Measurements from ENCODE around the gene YAP1. TPM values are rescaled to one million over a fixed set of nuclear protein-coding genes. Genes with fewer than 3 reads are reported as not detected.

YAP1 gene
- total RNA-seq, 2 donors from 2014 or later: 26.0 to 38.9 TPM

- 37 to 62% methylated on average over 3 of the region's 3 CpGs for WGBS, 2 donors
- Histone ChIP-seq H3K4me3 (no peak overlapping the region), H3K4me1 (peaks cover 27% of the 10 kb centered on the region), H3K27me3 (no peaks in the 10 kb centered on the region), H3K27ac (peak overlapping the region in 1 of 4 donors; percentile 28), H3K9me3 (no peaks in the 10 kb centered on the region), H3K36me3 (replicated peaks in 1 of 2; ENCODE audit: insufficient read depth in 1 of 2, low read depth in 2 of 2) (no peaks in the 10 kb centered on the region)
- ATAC-seq: no peak
- intact Hi-C loops (cut with DNase I): no loop called here
- no peak for DNase-seq
- TF ChIP-seq CTCF (IDR thresholded peaks at IDR 0.05): no peak
- no peak for TF ChIP-seq POLR2A (IDR thresholded peaks at IDR 0.05)
Observed at GRCh38 chr11:102118937-102119336, 8.7 kb downstream of the YAP1 start.

GRCh38 chr11:102119997-102120396 lies 9.8 kb downstream of the YAP1 start:
- WGBS, 2 donors: 40 to 51% methylated on average over 4 of the region's 4 CpGs
- intact Hi-C loops (cut with DNase I): no loop called here
- peaks cover 24% of the 10 kb centered on the region for H3K4me1 ChIP-seq
- no peak overlapping the region for H3K27ac ChIP-seq
- no peaks in the 10 kb centered on the region for H3K9me3 ChIP-seq
- ATAC-seq (no peak), DNase-seq (no peak)
- no peak overlapping the region for H3K4me3 ChIP-seq
- TF ChIP-seq POLR2A (IDR thresholded peaks at IDR 0.05) (no peak), CTCF (IDR thresholded peaks at IDR 0.05) (no peak)
- no peaks in the 10 kb centered on the region for H3K27me3 ChIP-seq
- H3K36me3 ChIP-seq (replicated peaks in 1 of 2; ENCODE audit: insufficient read depth in 1 of 2, low read depth in 2 of 2): no peaks in the 10 kb centered on the region

GRCh38 chr11:102120437-102120973 lies 10.3 kb downstream of the YAP1 start:
- 64 to 66% methylated on average over 3 of the region's 3 CpGs for WGBS, 2 donors
- ATAC-seq (no peak), DNase-seq (no peak)
- intact Hi-C loops (cut with DNase I): no loop called here
- Histone ChIP-seq H3K4me1 (peaks cover 19% of the 10 kb centered on the region), H3K36me3 (replicated peaks in 1 of 2; ENCODE audit: insufficient read depth in 1 of 2, low read depth in 2 of 2) (no peaks in the 10 kb centered on the region), H3K27ac (no peak overlapping the region), H3K27me3 (no peaks in the 10 kb centered on the region), H3K9me3 (no peaks in the 10 kb centered on the region), H3K4me3 (no peak overlapping the region)
- TF ChIP-seq CTCF (IDR thresholded peaks at IDR 0.05) (no peak), POLR2A (IDR thresholded peaks at IDR 0.05) (no peak)

- WGBS, 2 donors: 82 to 87% methylated on average over 2 of the region's 2 CpGs
- H3K27me3 ChIP-seq: no peaks in the 10 kb centered on the region
- ATAC-seq: no peak
- H3K4me3 ChIP-seq: no peak overlapping the region
- peaks cover 11% of the 10 kb centered on the region for H3K4me1 ChIP-seq
- no peaks in the 10 kb centered on the region for H3K36me3 ChIP-seq (replicated peaks in 1 of 2; ENCODE audit: insufficient read depth in 1 of 2, low read depth in 2 of 2)
- no peak for DNase-seq
- intact Hi-C loops (cut with DNase I): no loop called here
- TF ChIP-seq CTCF (IDR thresholded peaks at IDR 0.05) (no peak), POLR2A (IDR thresholded peaks at IDR 0.05) (no peak)
- H3K27ac ChIP-seq: no peak overlapping the region
- no peaks in the 10 kb centered on the region for H3K9me3 ChIP-seq
Observed at GRCh38 chr11:102121329-102121728, 11.1 kb downstream of the YAP1 start.

GRCh38 chr11:102134597-102134996 lies 24.4 kb downstream of the YAP1 start:
- Histone ChIP-seq H3K27ac (no peak overlapping the region), H3K4me3 (no peak overlapping the region), H3K4me1 (peaks cover 3% of the 10 kb centered on the region), H3K27me3 (no peaks in the 10 kb centered on the region), H3K9me3 (no peaks in the 10 kb centered on the region), H3K36me3 (replicated peaks in 1 of 2; ENCODE audit: insufficient read depth in 1 of 2, low read depth in 2 of 2) (no peaks in the 10 kb centered on the region)
- DNase-seq (no peak), ATAC-seq (no peak)
- intact Hi-C loops (cut with DNase I): no loop called here
- 88 to 96% methylated on average over 3 of the region's 3 CpGs for WGBS, 2 donors
- TF ChIP-seq CTCF (IDR thresholded peaks at IDR 0.05): no peak
- TF ChIP-seq POLR2A (IDR thresholded peaks at IDR 0.05): no peak

Measured in body of pancreas (tissue), 4 donors.